GM21723 (cell line): ENCODE results near the gene CHMP5.

Experiments used
- ATAC-seq: cut with Tn5 transposase; IDR thresholded peaks from one replicate; pipeline ENCODE4 v1.9.1; 2021; ENCODE audit warnings: mild to moderate bottlenecking, moderate library complexity; ENCODE audit not compliant: unreplicated experiment

Gene CHMP5

GRCh38 chr9:33242609-33243134 is 22.2 kb upstream of the CHMP5 start:
- ATAC-seq = no peak

- ATAC-seq = no peak
Observed at GRCh38 chr9:33244137-33244784, 20.6 kb upstream of the CHMP5 start.

GRCh38 chr9:33245341-33245740 is 19.5 kb upstream of the CHMP5 start:
- ATAC-seq = no peak

GRCh38 chr9:33246269-33246860 is 18.5 kb upstream of the CHMP5 start:
- no peak for ATAC-seq

- peak; percentile 12 for ATAC-seq
Observed at GRCh38 chr9:33248606-33249005, 16.2 kb upstream of the CHMP5 start.

- peak; percentile 59 for ATAC-seq
Observed at GRCh38 chr9:33249087-33249658, 15.7 kb upstream of the CHMP5 start.

- no peak for ATAC-seq
Observed at GRCh38 chr9:33249983-33250382, 14.9 kb upstream of the CHMP5 start.

GRCh38 chr9:33250458-33250995 is 14.3 kb upstream of the CHMP5 start:
- ATAC-seq = no peak

GRCh38 chr9:33254211-33254610 is 10.6 kb upstream of the CHMP5 start:
- no peak for ATAC-seq

GRCh38 chr9:33255014-33255413 is 9.8 kb upstream of the CHMP5 start:
- ATAC-seq = no peak

GRCh38 chr9:33255471-33255870 is 9.4 kb upstream of the CHMP5 start:
- no peak for ATAC-seq

GRCh38 chr9:33256236-33256635 is 8.6 kb upstream of the CHMP5 start:
- no peak for ATAC-seq

- no peak for ATAC-seq
Observed at GRCh38 chr9:33257276-33257675, 7.6 kb upstream of the CHMP5 start.

GRCh38 chr9:33260372-33260771 is 4.5 kb upstream of the CHMP5 start:
- no peak for ATAC-seq

- peak; percentile 9 for ATAC-seq
Observed at GRCh38 chr9:33263131-33264002, 1.5 kb upstream of the CHMP5 start.

- ATAC-seq = peak; percentile 37
Observed at GRCh38 chr9:33264003-33264472, 811 bp upstream of the CHMP5 start.

GRCh38 chr9:33265211-33265865 is 489 bp downstream of the CHMP5 start:
- ATAC-seq = no peak

- ATAC-seq = no peak
Observed at GRCh38 chr9:33267151-33267767, 2.4 kb downstream of the CHMP5 start.

- no peak for ATAC-seq
Observed at GRCh38 chr9:33270146-33270545, 5.3 kb downstream of the CHMP5 start.

GRCh38 chr9:33272061-33272460 is 7.2 kb downstream of the CHMP5 start:
- no peak for ATAC-seq
